ENCODE measurements around the gene RERE.

The RERE gene

GRCh38 chr1:8355439-8356255 is 461.8 kb downstream of the RERE start:
- DNase-seq, result no peak

- no peak for DNase-seq
These were observed 463.4 kb downstream of the RERE start for GRCh38 chr1:8354038-8354437.

- no peak for DNase-seq
These were observed 464.3 kb downstream of the RERE start for GRCh38 chr1:8352886-8353785.

GRCh38 chr1:8352471-8352845 is 465.0 kb downstream of the RERE start:
- no peak for DNase-seq

- no peak for DNase-seq
These were observed 465.6 kb downstream of the RERE start for GRCh38 chr1:8351693-8352470.

- no peak for DNase-seq
These were observed 466.3 kb downstream of the RERE start for GRCh38 chr1:8350914-8351684.

GRCh38 chr1:8349961-8350360 is 467.5 kb downstream of the RERE start:
- no peak for DNase-seq

GRCh38 chr1:8349473-8349865 is 468.0 kb downstream of the RERE start:
- DNase-seq, result no peak

- no peak for DNase-seq
These were observed 468.5 kb downstream of the RERE start for GRCh38 chr1:8348777-8349472.

GRCh38 chr1:8348047-8348776 is 469.2 kb downstream of the RERE start:
- DNase-seq, result no peak

GRCh38 chr1:8347635-8348034 is 469.8 kb downstream of the RERE start:
- no peak for DNase-seq

- no peak for DNase-seq
These were observed 471.6 kb downstream of the RERE start for GRCh38 chr1:8345621-8346415.

- no peak for DNase-seq
These were observed 472.4 kb downstream of the RERE start for GRCh38 chr1:8344893-8345507.

- DNase-seq, result no peak
These were observed 473.9 kb downstream of the RERE start for GRCh38 chr1:8343464-8344001.

GRCh38 chr1:8343044-8343443 is 474.4 kb downstream of the RERE start:
- no peak for DNase-seq

GRCh38 chr1:8342325-8342724 is 475.1 kb downstream of the RERE start:
- DNase-seq, result no peak

- DNase-seq, result no peak
These were observed 477.0 kb downstream of the RERE start for GRCh38 chr1:8340448-8340847.

- no peak for DNase-seq
These were observed 478.2 kb downstream of the RERE start for GRCh38 chr1:8339203-8339600.

GRCh38 chr1:8338526-8339202 is 478.8 kb downstream of the RERE start:
- DNase-seq, result no peak

All from NCI-H774 (cell line).